ENCODE results near the gene GPR31.

DNA sequence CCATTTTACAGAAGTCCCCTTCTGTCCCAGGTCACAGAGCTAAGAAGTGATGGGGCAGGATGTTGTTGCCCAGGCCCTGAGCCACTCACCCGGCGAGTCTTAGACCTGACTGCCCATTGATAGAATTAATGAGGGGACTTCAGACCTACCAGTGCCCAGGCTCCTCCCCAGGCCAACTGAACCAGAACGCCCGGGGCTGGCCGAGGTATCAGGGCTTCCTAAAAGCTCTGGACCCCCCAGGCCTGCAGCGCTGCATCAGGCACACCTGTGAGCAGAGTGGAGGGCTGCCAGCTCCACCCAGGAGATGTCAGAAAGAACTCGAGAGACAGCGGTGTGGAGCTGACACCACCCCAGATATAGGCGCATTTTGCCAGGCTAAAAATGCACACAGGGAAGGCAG is 3.5 kb downstream of the GPR31 start:
- TF ChIP-seq SUZ12 (IDR thresholded peaks at IDR 0.05) (no peak), LEF1 (IDR thresholded peaks at IDR 0.05; ENCODE audit: borderline replicate concordance) (no peak), BHLHE40 (IDR thresholded peaks at IDR 0.05; ENCODE audit: borderline replicate concordance) (no peak), HDGF (IDR thresholded peaks at IDR 0.05; ENCODE audit: borderline replicate concordance) (no peak), SP1 (IDR thresholded peaks at IDR 0.05) (no peak), ELF4 (IDR thresholded peaks at IDR 0.05) (no peak), FOXM1 (IDR thresholded peaks at IDR 0.05; ENCODE audit: borderline replicate concordance) (no peak), NFRKB (IDR thresholded peaks at IDR 0.05) (no peak), L3MBTL2 (conservative IDR thresholded peaks at IDR 0.05) (no peak)

Data from HEK293T (cell line).